Skeletal muscle tissue (tissue), 4 donors: ENCODE results near the gene DAPK1. TPM values are rescaled to one million over a fixed set of nuclear protein-coding genes. Genes with fewer than 3 reads are reported as not detected.

Experiments
- H3K27ac ChIP-seq: one replicate; pipeline ENCODE4 v1.7.0; 2013; ENCODE audit warnings: mild to moderate bottlenecking, low read depth, low read length, inconsistent platforms
- H3K27me3 ChIP-seq, 3 donors: one replicate each; pipeline ENCODE4 v1.7.0; 2013; ENCODE audit warnings: low read length in 3 of 3; ENCODE audit not compliant: control insufficient read depth in 3 of 3, insufficient read depth in 3 of 3
- H3K36me3 ChIP-seq, 3 donors: one replicate each; pipeline ENCODE4 v1.7.0; 2013; ENCODE audit warnings: low read length in 3 of 3; ENCODE audit not compliant: control insufficient read depth in 3 of 3, insufficient read depth in 3 of 3
- H3K4me1 ChIP-seq, 3 donors: one replicate each; pipeline ENCODE4 v1.7.0; 2013; ENCODE audit warnings: low read length in 3 of 3, mild to moderate bottlenecking in 3 of 3; ENCODE audit not compliant: control insufficient read depth in 3 of 3, insufficient read depth in 3 of 3
- H3K4me3 ChIP-seq, 3 donors: one replicate each; pipeline ENCODE4 v1.7.0; 2013; ENCODE audit warnings: low read length in 3 of 3
- H3K9ac ChIP-seq, 3 donors: one replicate each; pipeline ENCODE4 v1.7.0; 2013; ENCODE audit warnings: low read length in 3 of 3, mild to moderate bottlenecking in 3 of 3, moderate library complexity in 2 of 3, low read depth in 1 of 3
- H3K9me3 ChIP-seq, 3 donors: one replicate each; pipeline ENCODE4 v1.7.0; 2013; ENCODE audit warnings: low read length in 3 of 3; ENCODE audit not compliant: control insufficient read depth in 3 of 3
- total RNA-seq: library from RNA; depleted of rRNA; stranded (reverse); fragments of >200 nt; gene quantifications from one replicate; pipeline ENCODE4 v1.2.3, GENCODE V29; 2014
- donor health status: Osteomylitis.

Gene DAPK1
- total RNA-seq, 1 donor from 2014 or later: 18.8 TPM

DNA sequence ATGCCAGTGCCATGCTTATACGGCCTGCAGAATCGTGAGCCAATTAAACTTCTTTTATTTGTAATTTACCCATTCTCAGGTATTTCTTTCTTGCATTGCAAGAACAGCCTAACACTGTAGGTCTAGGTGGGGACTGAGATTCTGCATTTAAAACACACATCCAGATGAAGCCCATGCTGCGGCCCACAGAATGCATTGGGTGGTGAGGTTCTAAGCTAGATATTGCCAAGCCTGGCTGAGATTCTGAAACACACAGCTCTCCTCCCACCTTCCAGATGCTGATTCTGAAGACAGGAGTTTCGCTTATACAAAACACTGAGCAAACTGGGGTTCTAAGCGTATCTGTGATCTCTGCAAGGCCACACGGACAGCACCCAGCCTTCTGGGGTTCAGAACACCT lies 75.1 kb downstream of the DAPK1 start:
- Histone ChIP-seq H3K9ac (no peak overlapping the region), H3K4me3 (no peak overlapping the region), H3K36me3 (no peaks in the 10 kb centered on the region), H3K27ac (no peak overlapping the region), H3K27me3 (no peaks in the 10 kb centered on the region), H3K4me1 (peaks cover 0 to 9% (median 3%) of the 10 kb centered on the region in 3 donors), H3K9me3 (no peaks in the 10 kb centered on the region)

DNA sequence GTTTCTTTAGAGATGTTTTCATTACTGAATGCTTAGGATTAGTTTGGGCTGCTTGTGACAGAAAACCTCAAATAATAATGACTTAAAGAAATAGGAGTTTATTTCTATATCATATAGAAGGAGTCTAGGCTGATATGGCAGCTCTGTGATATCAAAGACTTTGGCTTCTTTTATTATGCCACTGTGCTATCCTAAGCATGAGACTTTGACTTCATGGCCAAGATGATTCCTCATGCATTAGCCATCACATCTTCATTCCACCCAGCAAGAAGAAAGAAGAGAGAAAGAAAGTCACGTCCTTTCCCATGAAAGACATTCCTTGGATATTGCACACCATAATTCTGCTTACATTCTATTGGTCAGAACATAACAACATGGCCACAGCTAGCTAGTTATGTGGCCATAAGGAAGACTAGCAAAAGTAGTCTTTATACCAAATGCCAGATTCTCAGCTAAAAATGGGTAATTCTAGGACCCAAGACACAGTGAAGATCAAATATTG lies 76.2 kb downstream of the DAPK1 start:
- Histone ChIP-seq H3K4me1 (peaks cover 5 to 9% (median 6%) of the 10 kb centered on the region in 3 donors), H3K9ac (no peak overlapping the region), H3K9me3 (no peaks in the 10 kb centered on the region), H3K36me3 (no peaks in the 10 kb centered on the region), H3K27ac (no peak overlapping the region), H3K4me3 (no peak overlapping the region), H3K27me3 (no peaks in the 10 kb centered on the region)

GRCh38 chr9:87577746-87578145 lies 80.1 kb downstream of the DAPK1 start:
- Histone ChIP-seq H3K27ac (no peak overlapping the region), H3K4me1 (peaks cover 4 to 11% (median 5%) of the 10 kb centered on the region in 3 donors), H3K9me3 (no peaks in the 10 kb centered on the region), H3K27me3 (no peaks in the 10 kb centered on the region), H3K36me3 (no peaks in the 10 kb centered on the region), H3K9ac (no peak overlapping the region), H3K4me3 (no peak overlapping the region)

DNA sequence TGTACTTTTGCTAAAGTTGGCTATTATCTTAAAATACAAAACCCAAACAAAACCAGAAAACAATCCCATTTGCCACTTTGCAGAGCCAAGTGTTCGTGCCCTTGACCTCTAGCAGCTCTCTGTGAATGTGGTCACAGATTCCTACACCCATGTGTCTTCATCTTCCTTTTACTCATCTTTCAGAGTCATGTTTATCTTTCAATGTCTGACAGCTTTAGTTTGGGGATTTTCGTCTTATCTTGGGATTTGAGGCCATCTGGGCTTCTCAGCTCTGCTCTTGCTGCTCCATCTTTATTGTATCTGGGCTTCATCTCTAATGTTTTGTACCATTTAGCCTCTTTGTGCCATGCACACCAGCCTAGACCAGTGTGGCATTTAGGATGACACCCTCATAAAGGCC lies 81.0 kb downstream of the DAPK1 start:
- Histone ChIP-seq H3K4me3 (no peak overlapping the region), H3K27me3 (no peaks in the 10 kb centered on the region), H3K27ac (no peak overlapping the region), H3K36me3 (no peaks in the 10 kb centered on the region), H3K4me1 (peaks cover 0 to 11% (median 5%) of the 10 kb centered on the region in 3 donors), H3K9ac (no peak overlapping the region), H3K9me3 (no peaks in the 10 kb centered on the region)

GRCh38 chr9:87579781-87580541 lies 82.3 kb downstream of the DAPK1 start:
- Histone ChIP-seq H3K27me3 (no peaks in the 10 kb centered on the region), H3K9me3 (no peaks in the 10 kb centered on the region), H3K4me3 (no peak overlapping the region), H3K4me1 (peaks cover 0 to 11% (median 5%) of the 10 kb centered on the region in 3 donors), H3K36me3 (no peaks in the 10 kb centered on the region), H3K9ac (no peak overlapping the region), H3K27ac (no peak overlapping the region)

DNA sequence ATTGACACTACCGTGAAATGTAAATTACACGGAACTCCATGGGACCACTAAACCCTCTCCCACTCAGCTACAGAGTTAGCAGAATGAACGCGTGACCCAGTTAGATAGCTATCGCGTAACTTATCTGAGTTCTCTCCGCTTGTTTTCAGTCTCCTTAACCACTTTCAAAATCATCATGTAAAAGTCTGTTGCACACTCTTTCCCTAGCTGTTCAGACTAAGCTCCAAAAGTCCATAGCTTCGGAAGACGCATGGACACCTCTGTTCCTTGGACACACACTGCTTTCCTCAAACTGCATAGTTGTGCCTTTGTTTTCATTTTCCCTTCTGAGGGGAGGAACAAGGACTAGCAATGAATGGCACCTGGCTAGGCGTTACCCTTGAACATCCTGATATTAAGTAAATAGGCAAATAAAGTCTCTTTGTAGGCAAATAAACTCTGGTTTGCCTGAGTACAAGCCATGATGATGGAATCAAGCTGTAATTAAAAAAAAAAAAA lies 83.3 kb downstream of the DAPK1 start:
- Histone ChIP-seq H3K27ac (no peak overlapping the region), H3K36me3 (no peaks in the 10 kb centered on the region), H3K4me1 (peaks cover 0 to 11% (median 5%) of the 10 kb centered on the region in 3 donors), H3K4me3 (no peak overlapping the region), H3K27me3 (no peaks in the 10 kb centered on the region), H3K9ac (no peak overlapping the region), H3K9me3 (no peaks in the 10 kb centered on the region)

DNA sequence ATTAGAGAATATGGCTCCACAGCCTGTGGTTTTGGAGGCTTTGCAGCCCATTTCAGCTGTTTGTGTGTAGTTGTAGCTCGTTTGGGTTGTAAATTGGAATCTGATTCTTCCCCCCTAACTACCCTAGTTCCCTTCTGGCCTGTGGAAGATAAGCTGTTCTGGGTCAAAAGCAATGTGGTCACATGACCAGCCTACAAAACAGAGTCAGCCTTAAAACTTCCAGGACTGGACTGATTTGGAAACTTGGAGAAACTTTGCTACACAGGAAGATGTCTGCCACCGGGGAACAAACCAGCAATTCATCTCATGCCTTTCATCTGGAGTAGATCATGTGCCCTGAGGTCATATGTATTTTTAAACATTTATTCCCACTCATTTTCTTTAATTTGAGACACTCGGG lies 83.8 kb downstream of the DAPK1 start:
- Histone ChIP-seq H3K4me1 (peaks cover 0 to 11% (median 5%) of the 10 kb centered on the region in 3 donors), H3K36me3 (no peaks in the 10 kb centered on the region), H3K4me3 (no peak overlapping the region), H3K9me3 (no peaks in the 10 kb centered on the region), H3K9ac (no peak overlapping the region), H3K27me3 (no peaks in the 10 kb centered on the region), H3K27ac (no peak overlapping the region)

DNA sequence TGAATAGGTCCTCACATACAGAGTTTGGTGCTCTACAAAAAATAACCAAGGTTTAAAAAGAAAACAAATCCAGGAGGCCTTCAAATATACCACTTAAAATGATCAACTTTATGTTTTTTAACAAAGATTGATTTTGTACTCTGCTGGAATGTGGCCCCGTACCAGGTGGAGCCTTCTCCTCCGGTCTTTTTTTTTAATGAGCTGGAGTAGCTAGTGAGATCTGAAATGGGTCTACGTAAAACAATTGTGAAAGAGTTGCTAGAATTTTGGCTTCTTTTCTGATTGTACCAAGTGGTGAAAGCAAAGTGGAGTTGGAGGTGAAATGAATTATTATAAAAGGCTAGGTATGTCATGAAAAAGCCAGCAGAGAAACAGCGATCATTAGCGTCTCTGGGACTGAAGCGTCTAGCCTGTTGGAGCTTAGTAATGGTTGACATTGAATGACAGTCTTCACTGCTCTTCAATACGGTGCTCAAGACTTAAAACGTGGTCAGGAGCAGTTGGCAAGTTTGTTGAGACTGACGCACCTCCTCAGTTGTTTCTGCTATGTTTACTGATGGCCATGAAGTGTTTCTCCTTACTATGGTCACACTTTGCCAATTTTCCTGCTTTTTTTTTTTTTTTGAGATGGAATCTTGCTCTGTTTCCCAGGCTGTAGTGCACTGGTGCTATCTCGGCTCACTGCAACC lies 84.4 kb downstream of the DAPK1 start:
- peaks cover 0 to 11% (median 5%) of the 10 kb centered on the region in 3 donors for H3K4me1 ChIP-seq
- H3K9ac ChIP-seq: no peak overlapping the region
- no peak overlapping the region for H3K4me3 ChIP-seq
- H3K36me3 ChIP-seq: no peaks in the 10 kb centered on the region
- H3K27me3 ChIP-seq: no peaks in the 10 kb centered on the region
- no peaks in the 10 kb centered on the region for H3K9me3 ChIP-seq
- H3K27ac ChIP-seq: no peak overlapping the region

DNA sequence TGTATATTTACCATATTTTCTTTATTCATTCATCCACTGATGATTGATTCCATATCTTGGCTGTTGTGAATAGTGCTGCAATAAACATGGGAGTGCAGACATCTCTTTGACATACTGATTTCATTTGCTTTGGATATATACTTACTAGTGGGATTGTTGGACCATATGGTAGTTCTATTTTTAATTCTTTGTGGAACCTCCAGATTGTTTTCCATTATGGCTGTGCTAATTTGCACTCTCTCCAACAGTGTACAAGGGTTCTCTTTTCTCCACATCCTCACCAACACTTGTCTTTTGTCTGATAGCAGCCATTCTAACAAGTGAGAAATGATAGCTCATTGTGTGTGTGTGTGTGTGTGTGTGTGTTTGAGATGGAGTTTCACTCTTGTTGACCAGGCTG lies 86.7 kb downstream of the DAPK1 start:
- Histone ChIP-seq H3K27ac (no peak overlapping the region), H3K4me1 (peaks cover 0 to 4% (median 0%) of the 10 kb centered on the region in 3 donors), H3K27me3 (no peaks in the 10 kb centered on the region), H3K4me3 (no peak overlapping the region), H3K9me3 (no peaks in the 10 kb centered on the region), H3K9ac (no peak overlapping the region), H3K36me3 (no peaks in the 10 kb centered on the region)
